GM21723 (cell line): ENCODE data around the gene TEX261.

Experiments used
- ATAC-seq: cut with Tn5 transposase; IDR thresholded peaks from one replicate; pipeline ENCODE4 v1.9.1; 2021; ENCODE audit warnings: mild to moderate bottlenecking, moderate library complexity; ENCODE audit not compliant: unreplicated experiment

Gene TEX261

DNA sequence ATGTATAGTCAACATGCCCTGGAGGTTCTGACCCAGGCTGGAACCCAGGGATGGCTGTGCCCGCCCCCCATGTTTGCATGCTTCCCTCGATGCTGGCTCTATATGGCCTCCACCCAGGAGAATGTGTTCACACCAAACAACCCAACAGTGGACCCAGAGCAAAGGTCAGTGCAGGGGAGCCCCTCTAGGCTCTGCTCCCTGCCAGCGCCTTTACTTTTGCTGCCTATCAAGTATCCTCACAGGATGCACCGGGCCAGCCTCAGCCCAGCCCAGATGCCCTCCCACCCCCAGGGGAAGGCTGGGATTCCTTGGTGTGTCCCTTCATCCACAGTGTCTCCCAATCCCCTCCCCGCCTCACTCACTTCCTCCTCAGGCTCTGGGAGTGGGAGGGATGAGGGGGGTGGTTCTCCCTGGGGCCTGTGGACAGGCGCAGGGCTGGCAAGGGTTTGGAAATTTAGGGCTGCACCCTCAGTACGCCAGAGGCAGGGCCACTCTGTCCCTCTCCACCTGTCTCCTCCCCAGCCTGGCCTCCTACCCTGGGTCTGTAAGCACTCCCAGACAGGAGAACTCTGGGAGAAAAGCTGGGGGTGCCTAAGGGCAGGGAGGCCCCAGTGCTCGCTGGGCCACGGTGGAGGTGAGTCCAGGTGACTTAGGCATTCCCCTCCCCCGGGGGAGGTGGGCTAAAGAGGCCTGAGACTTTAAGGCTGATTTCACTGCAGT is 56.6 kb downstream of the TEX261 start:
- ATAC-seq: no peak

DNA sequence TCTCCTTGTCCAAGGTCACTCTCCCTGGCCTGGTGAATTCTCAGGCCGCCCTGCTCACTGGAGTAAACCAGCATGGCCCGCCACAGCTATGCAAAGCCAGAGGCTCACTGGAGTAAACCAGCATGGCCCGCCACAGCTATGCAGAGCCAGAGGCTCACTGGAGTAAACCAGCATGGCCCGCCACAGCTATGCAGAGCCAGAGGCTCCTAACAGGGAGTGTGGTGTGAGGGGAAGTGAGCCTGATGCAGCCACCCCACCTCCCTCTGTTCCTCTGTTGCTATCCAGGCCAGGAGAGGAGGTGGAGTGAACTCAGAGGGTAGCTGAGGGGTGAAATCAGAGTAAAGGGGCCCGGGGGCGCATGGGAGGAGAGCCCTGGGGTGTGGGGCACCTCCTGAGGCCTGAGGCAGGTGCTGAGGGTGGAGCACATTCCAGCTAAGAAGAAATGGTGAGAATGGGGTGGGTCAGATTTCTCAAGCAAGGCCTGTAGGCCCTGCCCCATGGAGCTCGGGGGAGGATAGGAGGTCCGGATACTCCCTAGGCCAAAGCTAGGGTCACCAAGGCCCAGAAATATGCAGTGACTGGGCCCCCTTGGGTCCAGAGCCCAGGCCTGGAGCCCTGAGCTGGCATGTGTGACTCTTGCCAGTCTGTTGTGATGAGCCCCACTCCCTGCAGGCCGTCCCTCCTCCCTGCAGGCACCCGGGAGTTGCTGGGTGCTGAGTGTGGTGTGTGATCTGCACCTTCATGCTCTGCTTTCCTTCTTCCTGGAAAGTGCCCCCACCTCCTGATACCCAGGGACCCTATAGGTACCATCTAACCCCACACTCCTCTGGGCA is 57.5 kb downstream of the TEX261 start:
- no peak for ATAC-seq

DNA sequence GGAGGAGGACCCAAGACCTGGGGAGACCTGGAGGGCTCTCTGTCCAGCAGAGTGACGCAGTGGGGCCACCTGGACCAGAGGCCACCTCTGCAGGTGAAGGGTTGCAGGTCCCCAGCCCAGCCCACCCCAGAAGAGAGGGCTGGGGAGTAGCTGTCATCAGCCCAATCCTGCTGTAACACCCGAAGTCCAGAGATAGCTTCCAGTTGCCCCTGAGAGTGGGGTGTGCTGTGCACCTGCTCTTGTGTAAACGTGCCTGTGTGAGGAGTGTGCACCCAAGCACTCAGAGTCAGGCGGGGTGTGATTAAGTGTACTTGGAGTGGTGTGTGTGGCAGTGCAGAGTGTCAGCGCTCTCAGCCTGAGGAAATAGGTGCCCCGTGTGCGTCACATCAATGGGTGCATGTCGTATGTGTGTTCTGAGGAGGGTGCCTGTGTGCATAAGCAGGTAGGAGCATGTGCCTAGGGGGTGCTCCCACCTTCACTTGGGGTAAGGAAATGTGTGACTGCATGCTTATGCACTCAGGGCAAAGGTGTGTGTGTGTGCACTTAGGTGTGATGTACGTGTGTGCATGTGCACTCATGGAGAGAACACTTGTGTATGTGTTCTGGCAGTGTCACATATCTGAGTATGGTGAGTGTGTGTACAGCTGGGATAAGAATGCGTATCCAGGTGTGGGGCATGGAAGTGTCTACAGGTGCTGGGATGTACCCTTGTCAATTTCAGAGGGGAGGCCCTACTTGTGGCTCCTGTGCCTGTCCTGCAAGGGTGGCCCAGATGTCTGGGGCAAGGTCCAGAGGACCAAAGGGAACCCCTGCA is 58.3 kb downstream of the TEX261 start:
- ATAC-seq: no peak
